HPDE6-E6E7 (cell line): Measurements from ENCODE around the gene PLPP3.

ENCODE experiments used
- DNase-seq: peaks from one replicate; pipeline ENCODE4 v3.0.0; 2011; ENCODE audit warnings: missing footprints; ENCODE audit errors: extremely low spot score

Gene PLPP3

DNA sequence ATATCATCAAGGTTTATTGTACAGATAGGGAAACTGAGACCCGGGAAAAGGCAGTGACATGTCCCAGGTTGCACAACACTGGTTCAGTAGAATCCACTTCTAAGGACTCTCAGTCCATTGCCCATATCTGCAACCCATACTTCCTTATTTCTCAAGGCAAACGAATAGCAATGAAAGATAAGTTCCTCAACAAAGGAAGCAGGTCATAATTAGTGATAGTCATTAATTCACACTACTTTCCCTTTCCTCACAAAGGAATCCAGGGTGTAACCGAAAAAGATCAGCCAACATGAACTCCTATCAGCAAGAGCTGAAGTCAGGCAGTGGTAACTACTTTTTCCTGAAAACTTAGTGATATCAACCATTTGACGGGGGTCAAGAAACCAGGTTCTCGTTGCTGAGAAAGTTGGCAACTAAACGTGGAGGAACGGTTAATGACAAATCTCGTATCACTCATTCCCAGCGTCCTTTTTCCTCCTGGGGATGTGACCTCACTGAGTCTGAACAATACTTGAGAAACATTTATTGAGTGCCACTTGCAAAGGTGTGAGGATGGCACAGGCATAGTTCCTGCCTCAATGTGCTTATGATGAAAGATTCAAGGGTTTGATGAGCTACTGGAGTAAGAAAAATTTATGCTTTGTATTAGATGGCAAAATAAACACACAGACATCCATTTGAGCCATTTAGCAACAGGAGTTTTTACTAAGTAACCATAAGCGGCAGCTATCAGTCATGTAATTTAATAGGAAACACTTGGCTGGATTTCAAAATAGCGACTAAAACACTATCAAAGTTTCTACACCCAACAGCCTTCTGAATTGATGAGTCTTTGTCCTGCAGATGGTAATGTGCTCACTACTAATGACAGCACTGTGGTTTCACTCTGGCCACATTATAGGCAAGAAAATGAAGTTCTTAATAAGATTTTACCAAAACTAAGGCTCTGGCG, 82.3 kb downstream of the PLPP3 start:
- DNase-seq, result no peak

DNA sequence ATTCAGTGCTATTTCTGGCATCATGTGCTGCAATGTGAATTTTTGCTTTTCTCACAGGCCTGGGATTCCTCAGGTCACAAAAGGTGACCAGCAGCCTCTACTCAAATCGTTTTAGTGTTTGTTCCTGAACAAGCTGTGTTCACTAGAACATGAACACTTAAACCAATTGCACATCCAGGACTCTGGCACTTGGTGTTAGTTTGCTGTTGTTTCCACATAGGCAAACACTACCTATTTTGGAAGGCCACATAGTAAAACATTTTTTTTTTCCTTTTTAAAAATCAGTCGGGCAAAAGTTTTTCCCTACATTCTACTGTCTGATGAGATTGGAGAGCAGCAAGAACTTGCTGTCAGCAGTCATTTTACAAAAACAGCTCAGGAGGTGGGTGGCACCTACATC, 83.2 kb downstream of the PLPP3 start:
- no peak for DNase-seq

DNA sequence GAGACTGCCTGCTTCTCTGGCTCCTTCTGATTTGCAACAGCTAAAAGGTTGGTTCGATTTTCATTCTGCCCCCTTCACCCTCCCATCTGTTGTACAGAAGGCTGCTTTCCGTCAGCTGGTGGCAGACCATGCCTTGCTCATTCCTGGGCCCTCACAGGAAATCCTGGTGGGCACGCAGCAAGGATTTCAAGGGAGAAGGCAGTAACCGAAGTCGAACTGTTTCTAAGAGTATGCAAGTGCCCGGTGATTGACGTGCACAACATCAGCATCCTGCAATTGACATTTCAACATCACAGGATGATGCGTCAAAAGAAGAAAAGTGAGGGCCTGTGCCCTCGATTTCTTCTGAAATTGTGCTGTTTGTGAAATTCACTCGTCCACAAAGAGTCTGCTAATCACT, 83.8 kb downstream of the PLPP3 start:
- DNase-seq, result no peak

DNA sequence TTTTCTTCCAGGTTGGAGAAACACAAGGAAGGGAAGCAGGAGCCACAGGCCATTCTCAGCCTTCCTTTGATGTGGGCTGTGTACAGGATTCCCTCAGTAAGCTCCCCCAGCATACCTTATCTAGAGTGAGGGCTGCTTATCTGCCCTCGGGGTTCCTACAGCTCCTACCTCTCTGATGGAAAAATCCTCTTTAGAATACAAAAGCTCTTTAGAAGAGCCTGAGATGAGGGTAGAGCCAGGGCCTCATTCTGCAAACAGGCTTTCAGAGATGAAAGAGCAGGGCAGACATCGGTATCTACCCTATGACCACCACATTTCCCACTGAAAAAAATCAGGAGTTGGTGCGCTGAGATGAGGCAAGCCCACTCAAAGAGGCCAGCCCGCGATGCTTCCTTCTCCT, 85.1 kb downstream of the PLPP3 start:
- DNase-seq, result no peak

DNA sequence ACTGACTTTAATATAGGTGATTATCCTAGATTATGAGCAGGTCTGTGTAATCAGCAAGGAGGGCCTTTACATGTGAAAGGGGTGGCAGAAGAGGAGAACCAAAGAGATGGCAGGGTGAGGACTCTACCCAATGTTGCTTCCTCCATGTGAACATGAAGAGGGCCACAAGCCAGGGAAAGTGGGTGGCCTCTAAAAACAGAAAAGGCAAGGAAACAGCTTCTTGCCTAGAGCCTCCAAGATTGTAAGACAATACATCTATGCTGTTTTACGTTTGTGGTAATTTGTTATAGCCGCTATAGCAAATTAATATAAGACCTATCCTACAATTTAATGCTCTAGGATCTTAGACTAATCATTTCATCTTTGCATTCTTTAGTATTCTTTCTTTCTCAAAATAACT, 85.5 kb downstream of the PLPP3 start:
- no peak for DNase-seq

DNA sequence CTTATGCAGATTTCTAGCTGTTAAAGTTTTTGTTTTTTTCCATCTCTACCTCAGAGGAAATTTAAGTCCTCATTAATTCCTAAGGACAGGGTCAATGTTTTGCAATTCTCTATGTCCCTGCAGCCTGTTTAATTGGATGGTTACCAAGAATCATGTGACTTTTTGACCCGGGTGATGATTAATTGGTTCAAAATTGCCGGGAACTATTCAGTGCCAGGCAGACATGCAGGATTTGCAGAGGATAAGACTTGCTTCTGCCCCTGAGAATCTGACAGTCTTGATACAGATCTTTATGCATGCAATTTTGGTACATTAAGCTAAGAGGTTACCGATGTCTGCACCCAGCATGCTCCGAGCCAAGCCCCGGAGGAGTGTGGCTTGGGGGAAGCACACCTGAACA, 87.9 kb downstream of the PLPP3 start:
- no peak for DNase-seq

DNA sequence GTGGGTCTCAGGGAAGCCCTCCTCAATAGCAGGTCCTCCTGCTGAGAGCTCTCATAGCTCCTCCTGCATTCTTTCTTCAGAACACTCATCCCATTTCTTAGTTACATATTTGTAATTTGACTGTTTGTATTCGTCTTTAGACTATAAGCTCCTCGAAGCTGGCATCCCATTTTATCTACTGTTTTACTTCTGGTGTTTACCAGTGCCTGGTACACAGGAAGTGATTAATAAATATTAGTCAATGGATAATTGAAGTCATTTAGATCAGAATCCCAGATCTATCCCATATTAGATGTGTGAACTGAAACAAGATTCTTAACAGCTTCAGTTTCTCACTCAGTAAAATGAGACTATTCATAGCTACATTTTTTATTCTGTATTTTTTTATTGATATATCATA, 88.7 kb downstream of the PLPP3 start:
- DNase-seq, result no peak

DNA sequence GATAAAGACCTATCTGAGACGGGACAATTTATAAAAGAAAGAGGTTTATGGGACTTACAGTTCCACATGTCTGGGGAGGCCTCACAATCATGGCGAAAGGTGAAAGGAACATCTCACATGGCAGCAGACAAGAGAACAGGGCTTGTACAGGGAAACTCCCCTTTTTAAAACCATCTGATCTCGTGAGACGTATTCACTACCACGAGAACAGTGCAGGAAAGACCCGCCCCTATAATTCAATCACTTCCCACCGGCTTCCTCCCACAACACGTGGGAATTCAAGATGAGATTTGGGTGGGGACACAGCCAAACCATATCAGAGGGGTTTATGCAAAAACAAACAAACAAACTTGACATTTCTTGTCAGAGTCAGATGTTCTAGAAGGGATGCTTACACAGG, 89.7 kb downstream of the PLPP3 start:
- no peak for DNase-seq

DNA sequence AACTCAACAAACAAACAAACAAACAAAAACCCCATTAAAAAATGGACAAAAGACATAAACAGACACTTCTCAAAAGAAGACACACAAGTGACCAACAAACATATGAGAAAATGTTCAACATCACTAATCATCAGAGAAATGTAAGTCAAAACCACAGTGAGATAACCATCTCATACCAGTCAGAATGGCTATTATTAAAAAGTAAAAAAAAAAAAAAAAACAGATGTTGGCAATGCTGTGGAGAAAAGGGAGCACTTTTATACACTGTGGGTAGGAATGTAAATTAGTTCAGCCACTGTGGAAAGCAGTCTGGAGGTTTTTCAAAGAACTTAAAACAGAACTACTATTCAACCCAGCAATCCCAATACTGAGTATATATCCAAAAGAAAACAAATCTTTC, 94.7 kb downstream of the PLPP3 start:
- no peak for DNase-seq

DNA sequence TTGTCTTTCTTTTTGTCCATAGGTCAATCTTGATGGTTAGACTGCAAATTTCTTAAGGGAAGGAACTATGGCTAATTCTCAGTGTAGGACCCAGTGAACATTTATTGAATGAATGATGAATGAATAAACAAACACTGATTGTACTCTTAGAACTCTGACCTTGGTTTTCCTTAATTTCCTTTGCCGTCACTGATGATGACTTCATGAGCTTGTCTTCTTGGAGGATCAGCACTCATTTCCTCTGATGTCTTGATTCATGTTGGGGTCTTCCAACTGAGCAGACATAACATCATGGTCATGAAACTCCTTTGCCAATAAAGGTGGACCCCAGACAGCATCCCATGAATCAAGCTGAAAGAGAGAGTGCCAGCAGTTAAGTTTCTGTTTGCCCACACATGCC, 96.3 kb downstream of the PLPP3 start:
- no peak for DNase-seq

DNA sequence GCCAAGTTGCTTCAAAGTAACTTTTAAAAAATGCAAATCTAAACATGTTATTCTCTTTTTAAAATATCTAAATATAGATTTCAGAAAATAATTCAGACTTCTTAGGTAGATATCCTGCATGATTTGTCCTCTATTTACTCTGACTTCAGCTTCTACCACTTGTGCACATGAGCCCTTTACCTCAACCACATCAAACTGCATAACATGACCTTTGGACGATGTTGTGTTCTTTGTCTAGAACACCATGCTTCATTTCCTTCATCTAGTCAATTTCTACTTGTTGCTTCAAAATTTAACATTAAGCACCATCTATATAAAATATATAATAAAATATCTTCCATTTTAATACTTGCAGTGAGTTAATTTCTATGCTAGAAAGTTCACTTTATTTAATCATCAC, 96.9 kb downstream of the PLPP3 start:
- no peak for DNase-seq

DNA sequence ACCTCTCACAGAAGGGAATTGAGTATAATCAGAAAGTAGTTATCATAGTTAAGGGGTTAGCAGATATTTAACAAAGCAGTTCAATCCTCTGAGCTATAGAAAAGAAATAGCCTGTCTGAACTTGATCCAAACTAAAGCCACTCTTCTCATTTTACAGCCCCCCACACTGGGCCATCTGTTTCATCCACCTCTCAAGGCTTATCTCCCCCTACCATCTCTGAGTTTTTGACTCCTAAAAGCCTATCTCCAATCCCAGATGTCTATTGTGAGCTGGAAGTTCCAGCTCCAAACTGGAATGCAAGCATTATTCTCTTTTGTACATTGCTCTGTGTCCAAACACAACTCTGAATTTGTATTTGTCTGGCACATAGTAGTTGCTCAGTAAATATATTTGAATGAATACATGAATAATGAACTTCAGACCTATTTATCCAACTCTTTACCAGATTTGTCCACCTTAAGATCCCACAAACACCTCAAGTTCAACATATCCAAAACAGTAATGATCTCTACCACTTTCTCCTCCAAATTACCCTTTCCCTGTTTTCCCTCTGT, 98.1 kb downstream of the PLPP3 start:
- DNase-seq, result no peak

DNA sequence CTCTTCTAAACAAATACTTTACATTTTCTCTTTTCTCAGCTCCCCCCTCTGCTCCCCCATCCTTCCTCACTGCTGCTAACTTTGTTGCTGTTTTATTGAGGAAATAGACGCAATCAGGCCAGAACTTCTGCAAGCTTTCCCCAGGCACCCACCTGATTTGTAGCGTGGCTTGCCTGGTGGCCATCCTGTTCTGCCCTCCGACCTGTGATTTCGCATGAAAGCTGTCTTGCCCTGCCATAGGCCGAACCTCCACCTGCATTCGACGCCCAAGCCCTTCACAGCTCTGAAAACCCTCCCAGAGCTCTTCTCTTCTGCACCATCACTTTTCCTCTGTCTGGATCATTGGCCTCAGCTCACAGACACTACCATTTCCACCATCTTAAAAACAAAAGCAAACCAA, 100.6 kb downstream of the PLPP3 start:
- no peak for DNase-seq

DNA sequence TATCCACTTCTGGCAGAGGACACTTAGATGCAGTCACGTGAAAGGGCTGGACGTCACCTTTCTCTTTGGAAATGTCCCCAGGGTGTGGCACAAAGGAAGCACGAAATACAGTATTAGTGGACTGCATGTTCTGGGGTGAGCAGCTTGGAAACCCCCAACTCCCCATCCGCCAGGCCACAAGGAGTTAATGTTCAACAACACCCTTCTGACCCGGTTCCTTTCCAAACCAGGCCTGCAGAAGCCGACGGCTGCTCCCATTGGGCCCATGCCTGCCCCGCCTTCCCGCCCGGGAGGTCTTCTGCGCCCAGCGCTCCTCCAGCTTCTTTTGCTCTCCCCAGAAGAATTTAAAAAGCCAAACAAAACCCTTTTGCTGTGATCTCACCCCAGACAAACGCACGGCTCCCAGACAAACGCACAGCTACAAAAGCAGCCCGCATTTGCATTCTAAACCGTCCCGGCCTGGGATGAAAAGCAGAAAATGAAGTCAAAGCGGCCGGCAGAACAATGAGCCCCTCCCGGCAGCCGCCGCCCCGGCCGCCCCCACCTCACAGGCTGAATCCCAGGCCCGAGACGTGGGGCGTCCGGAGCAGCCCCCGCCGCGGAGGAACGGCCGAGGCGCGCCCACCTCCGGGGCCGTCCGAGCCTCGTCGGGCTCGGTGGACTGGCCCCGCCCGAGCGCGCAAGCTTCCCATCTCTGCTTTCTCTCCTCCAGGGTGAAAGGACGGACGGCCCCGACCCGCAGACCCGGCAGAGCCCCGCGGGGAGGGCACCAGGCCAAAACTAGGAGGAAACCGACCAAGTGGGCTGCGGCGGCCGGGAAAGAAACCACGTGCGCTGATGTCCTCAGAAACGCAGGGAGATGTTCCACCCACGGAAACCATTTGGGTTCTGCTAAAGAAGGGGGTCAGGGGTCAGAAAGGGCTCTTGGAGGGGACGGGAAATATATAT, 101.9 kb downstream of the PLPP3 start:
- DNase-seq, result no peak

DNA sequence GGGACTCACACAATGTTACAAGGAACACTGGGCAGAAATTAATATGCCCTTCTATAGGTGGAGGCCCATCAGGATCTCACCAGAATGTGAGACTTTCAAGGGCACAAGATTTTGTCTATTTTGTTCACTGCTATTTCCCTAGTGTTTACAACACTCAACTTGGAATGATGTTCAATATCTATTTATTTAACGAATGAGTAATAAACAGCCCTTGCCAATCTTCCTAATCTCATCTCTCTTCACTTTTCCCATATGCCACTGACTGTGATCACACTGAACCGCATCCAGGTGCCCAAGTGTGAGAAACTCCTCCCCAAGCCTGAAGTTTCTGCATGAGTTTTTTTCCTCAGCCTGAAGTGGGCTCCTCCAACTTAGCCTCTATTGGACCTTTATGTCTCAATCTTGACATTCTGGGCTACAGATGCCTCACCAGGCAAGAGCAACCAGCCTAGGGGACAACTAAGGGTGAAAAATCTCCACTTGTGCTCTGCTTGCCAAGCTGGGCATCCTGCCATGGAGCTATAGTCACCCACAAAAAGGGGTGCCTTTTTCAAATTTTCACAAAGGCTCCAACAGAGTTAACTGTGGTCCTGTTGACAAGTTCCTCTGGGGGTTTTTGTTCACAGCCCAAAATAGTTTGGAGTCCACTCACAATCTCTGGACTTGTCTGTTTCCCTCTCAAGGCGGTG, 105.6 kb downstream of the PLPP3 start:
- no peak for DNase-seq

DNA sequence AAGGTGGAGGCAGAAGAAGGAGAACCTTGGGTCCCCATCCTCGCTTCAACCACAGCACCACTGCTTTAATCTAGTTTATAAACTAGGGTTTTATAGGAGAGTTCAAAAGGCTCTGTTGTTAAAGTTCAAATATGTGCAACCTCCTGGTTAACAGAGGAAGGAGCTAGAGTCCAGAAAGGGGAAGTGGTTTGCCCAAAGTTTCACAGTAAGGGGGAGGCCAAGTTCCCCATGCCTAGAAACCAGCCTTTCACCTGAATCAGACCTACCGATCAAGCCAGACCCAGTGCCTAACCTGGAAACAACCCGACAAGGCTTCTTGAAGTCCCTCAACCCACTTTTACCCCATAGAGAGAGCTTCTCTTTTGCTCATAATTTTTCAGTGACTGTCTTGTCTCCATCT, 106.5 kb downstream of the PLPP3 start:
- DNase-seq, result no peak

DNA sequence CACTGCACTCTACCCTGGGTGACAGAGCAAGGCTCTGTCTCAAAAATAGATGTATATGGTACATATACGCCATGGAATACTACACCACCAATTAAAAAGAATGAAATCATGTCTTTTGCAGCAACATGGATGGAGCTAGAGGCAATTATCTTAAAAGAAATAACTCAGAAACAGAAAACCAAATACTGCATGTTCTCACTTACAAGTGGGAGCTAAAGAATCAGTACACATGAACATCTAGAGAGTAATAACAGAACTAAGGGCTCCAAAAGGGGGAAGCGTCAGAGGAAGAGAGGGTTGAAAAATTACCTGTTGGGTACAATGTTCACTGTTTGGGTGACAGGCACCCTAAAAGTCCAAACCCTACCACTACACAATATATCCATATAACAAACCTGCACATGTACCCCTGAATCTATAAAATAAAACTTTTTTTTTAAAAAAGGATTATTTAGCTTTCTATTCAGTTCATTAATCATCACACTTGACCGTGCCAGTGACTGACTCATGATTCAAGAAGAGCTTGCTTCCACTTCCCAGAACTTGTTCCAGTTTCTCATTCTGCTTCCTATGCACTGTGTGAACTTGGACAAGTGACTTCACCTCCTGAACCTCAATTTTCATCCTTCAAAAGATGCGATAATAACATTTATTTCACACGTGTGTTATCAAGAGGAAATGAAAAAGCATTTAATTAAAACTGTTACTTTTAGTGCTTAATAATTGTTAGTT, 109.6 kb downstream of the PLPP3 start:
- DNase-seq, result no peak

DNA sequence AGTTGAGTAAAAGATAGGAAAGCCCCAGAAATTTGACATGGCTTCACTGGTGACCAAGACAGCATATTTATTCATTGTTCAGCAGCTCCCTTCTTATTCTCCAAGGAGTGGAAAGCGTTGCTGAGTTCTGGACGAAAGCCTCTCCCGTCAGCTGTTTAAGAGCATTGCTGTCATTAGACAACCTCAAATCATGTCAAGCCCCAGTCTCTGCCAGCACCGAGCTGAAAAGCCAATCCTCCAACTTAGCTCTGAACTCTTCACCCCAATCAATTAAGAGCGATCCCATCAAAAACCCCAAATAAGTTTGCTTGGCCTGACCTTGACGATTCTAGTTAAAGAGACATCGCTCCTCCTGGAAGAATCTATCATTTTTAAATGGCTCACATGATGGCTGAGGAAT, 110.8 kb downstream of the PLPP3 start:
- no peak for DNase-seq

DNA sequence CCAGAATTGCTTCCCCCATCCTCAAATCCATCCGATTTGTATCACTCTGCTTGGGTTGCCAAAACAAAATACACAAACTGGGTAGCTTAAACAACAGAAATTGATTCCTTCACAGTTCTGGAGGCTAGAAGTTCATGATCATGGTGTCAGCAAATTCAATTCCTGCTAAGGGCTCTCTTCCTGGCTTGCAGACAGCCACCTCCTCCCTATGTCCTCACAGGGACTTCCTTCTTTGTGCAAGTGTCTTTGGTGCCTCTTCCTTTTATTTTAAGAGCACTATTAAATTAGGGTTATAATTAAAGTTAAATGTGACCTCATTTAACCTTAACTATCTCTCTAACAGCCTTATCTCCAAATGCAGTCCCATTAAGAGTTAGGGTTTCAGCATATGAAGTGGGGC, 112.8 kb downstream of the PLPP3 start:
- no peak for DNase-seq

DNA sequence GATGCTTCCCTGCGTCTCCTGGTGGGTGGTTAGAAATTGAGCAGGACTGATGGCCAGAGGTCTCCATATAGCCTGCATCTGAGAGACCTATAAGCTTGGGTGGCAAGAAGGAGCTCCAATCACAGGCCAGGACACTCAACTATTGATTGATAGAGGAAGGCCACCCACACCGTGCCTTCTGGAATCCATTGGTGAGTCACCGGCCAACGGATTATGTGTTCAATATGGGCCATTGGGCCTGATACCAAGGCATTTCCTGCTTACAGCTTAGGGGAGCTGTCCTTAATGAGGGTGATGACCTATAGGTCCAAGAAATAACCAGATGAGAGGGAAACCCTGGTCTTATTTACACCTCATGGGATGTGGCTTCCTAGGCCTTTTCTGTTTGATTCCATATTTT, 115.1 kb downstream of the PLPP3 start:
- no peak for DNase-seq

DNA sequence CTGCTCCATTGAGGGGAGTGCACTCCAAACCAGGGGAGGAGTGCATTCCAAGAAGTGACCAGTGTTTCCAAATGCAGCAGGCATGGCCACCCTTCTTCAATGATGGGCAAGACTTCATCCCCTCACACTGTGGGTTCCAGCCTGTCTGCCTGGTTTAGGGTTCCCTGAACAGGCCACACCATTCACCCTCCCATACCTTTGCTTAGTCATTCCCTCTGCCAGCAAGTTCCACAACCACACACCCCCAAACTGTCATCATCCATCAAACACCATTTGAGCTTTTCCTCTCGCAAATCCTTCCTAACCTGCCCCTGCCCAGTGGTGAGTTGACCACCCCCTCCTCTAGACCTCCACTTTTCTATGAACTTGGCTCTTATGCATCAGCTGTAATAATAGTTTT, 116.0 kb downstream of the PLPP3 start:
- DNase-seq, result no peak
